LNCAP (cell line): ENCODE measurements around the gene LTA.

Source experiments
- CTCF ChIP-seq: fragments of 450-650 bp; IDR thresholded peaks from 2 replicates; pipeline ENCODE4 v1.5.1; 2017; ENCODE audit warnings: mild to moderate bottlenecking

Gene LTA

GRCh38 chr6:31569861-31570536, 2.1 kb upstream of the LTA start:
- TF ChIP-seq CTCF = no peak

- no peak for TF ChIP-seq CTCF
Observed at GRCh38 chr6:31573239-31574105, 1.4 kb downstream of the LTA start.

GRCh38 chr6:31574106-31575061, 2.3 kb downstream of the LTA start:
- TF ChIP-seq CTCF = no peak

GRCh38 chr6:31575335-31575901, 3.3 kb downstream of the LTA start, which contains the start of gene TNF:
TSS of gene TNF (plus strand) at chr6:31575565. CDS start at chr6:31575742, 177 bp downstream.
- no peak for TF ChIP-seq CTCF

- TF ChIP-seq CTCF = no peak
Observed at GRCh38 chr6:31575952-31576685, 4.0 kb downstream of the LTA start.

- no peak for TF ChIP-seq CTCF
Observed at GRCh38 chr6:31576897-31577578, 4.9 kb downstream of the LTA start.
